CD4-positive, alpha-beta T cell (primary cell): ENCODE measurements around the gene MUC20. TPM values are rescaled to one million over a fixed set of nuclear protein-coding genes. Genes with fewer than 3 reads are reported as not detected.

Experiments
- ATAC-seq: fragments of 200-7000 bp; cut with Tn5 transposase; one replicate; pipeline ENCODE4 v1.10.0; 2022; ENCODE audit warnings: mild to moderate bottlenecking; ENCODE audit not compliant: poor library complexity
- CTCF ChIA-PET: fragments of 350-600 bp; sonication (Branson Sonifier 250); formaldehyde crosslinking; loops from one replicate; lab custom pipeline; 2021; ENCODE audit warnings: antibody characterized with exemption, inconsistent platforms; lab: Charles Lee
- POLR2A ChIA-PET: fragments of 350-600 bp; sonication (Branson Sonifier 250); formaldehyde crosslinking; loops from one replicate; lab custom pipeline; 2021; ENCODE audit warnings: antibody characterized with exemption, inconsistent platforms; lab: Charles Lee
- DNase-seq, 14 experiments: peaks; one replicate each; pipeline ENCODE4 v3.0.0-alpha.2; 2013 to 2020; ENCODE audit warnings: mixed read lengths in 2 of 14
- H3K27ac ChIP-seq, 2 donors: one replicate each; pipeline versions ENCODE4 v1.5.1 to v1.7.0; 2013; ENCODE audit warnings: low read length in 2 of 2, low read depth in 1 of 2, mild to moderate bottlenecking in 1 of 2
- H3K27me3 ChIP-seq, 2 experiments: 1 replicate in 1 of 2; 2 replicates in 1 of 2; pipeline versions ENCODE4 v1.6.1 to v1.7.0; 2013; ENCODE audit warnings: low read length in 2 of 2, control low read depth in 1 of 2, mild to moderate bottlenecking in 1 of 2, moderate library complexity in 1 of 2; ENCODE audit not compliant: insufficient read depth in 2 of 2, control insufficient read depth in 1 of 2
- H3K36me3 ChIP-seq: one replicate; pipeline ENCODE4 v1.6.1; 2013; ENCODE audit warnings: low read length, control low read depth; ENCODE audit not compliant: insufficient read depth
- H3K4me1 ChIP-seq: one replicate; pipeline ENCODE4 v1.6.1; 2013; ENCODE audit warnings: low read length, control low read depth; ENCODE audit not compliant: insufficient read depth
- H3K4me3 ChIP-seq: one replicate; pipeline ENCODE4 v1.5.1; 2013; ENCODE audit warnings: mild to moderate bottlenecking, low read length, moderate library complexity
- H3K9me3 ChIP-seq, 2 experiments: 1 replicate in 1 of 2; 2 replicates in 1 of 2; pipeline versions ENCODE4 v1.6.1 to v1.7.0; 2013; ENCODE audit warnings: low read length in 2 of 2, mild to moderate bottlenecking in 2 of 2, control low read depth in 1 of 2, moderate library complexity in 1 of 2; ENCODE audit not compliant: control insufficient read depth in 1 of 2, insufficient read depth in 1 of 2
- H3K27ac Mint-ChIP-seq: one replicate; pipeline ENCODE4 v1.8.0; 2020; ENCODE audit warnings: mixed read lengths
- H3K27me3 Mint-ChIP-seq: one replicate; pipeline ENCODE4 v1.8.0; 2021; ENCODE audit warnings: mixed read lengths
- H3K36me3 Mint-ChIP-seq: one replicate; pipeline ENCODE4 v1.8.0; 2021; ENCODE audit warnings: low read depth, mixed read lengths
- H3K4me1 Mint-ChIP-seq: one replicate; pipeline ENCODE4 v1.8.0; 2021; ENCODE audit warnings: low read depth, mixed read lengths
- H3K4me3 Mint-ChIP-seq: one replicate; pipeline ENCODE4 v1.8.0; 2020; ENCODE audit warnings: mild to moderate bottlenecking, mixed read lengths
- H3K9me3 Mint-ChIP-seq: one replicate; pipeline ENCODE4 v1.8.0; 2020; ENCODE audit warnings: mixed read lengths
- intact Hi-C, 2 experiments: fragments of 100-400 bp; cut with DNase I in 1 of 2; cut with micrococcal nuclease in 1 of 2; formaldehyde crosslinking; loops; one replicate each; pipeline versions ENCODE4 v1.15.1 to v1.9.0; 2023 to 2025; cut with DNase I, micrococcal nuclease
- total RNA-seq, 174 experiments: library from RNA in 2 of 174; stranded (reverse) in 2 of 174; gene quantifications; one replicate each; pipeline ENCODE4 v1.2.3 and lab custom pipeline; 2021 to 2026
- TF ChIP-seq, protein P1 (sequence below): fragments of 200-600 bp; IDR thresholded peaks from one replicate; pipeline ENCODE4 v1.8.0; 2022; ENCODE audit warnings: antibody characterized with exemption, mild to moderate bottlenecking

Gene MUC20
- total RNA-seq, 2 experiments from 2014 or later = 3.9 to 4.1 TPM

DNA sequence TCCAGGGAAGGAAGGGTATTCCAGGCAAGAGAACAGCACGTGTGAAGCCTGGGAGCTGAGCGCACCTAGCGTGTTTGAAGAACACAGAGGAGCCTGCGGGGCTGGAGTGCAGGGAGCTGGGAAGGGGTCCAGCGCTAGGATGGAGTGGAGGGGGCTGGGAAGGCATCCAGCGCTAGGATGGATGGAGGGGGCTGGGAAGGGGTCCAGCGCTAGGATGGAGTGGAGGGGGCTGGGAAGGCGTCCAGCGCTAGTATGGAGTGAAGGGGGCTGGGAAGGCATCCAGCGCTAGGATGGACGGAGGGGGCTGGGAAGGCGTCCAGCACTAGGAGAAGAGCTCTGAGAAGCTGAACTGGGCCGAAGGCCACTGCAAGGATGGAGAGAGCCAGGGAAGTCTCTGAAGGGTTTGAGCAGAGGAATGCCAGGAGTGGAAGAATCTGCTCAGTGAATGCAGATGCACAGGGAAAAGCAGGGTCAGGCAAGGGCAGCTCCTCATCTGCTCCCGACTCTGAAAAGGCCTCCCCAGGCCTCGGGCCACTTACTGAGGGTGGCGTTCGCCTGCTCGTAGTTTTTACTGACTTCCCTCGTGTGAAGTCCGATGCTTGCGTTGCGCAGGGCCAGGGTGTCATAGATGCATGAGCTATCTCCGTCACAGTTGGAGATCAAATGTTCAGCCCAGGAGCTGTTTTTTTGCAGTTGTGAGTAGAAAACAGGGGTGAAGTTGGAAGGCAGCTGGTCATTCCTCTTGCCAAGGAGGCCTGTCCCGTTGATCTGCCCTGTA, 39.8 kb downstream of the MUC20 start:
- peaks cover 10 to 19% of the 10 kb centered on the region in 2 experiments for H3K27me3 ChIP-seq
- CTCF ChIA-PET = no interaction called here

DNA sequence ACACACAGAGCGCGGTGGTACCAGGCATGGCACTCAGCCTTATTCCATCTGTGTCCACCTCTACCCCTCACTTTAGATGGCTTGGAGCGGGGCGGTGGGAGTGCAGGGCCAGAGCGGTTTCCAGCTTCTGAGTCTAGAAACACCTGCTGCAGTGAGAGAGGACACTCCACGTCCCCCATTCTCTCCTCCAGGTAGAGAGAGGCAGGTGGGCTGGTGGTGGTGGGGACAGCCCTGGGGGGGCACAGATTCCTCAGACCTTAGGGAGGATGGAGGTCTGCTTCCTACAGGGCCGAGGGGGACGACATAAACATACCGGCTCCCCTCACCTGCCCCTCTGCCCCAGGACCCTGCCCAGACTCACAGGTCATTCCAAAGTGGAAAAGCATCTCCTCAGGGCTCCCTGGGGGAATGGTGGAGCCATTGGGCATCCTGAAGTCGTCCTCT, 40.4 kb downstream of the MUC20 start:
- no peaks in the 10 kb centered on the region for H3K36me3 Mint-ChIP-seq
- H3K4me3 ChIP-seq = no peak overlapping the region
- intact Hi-C loops = no loop called here
- peaks cover 47% of the 10 kb centered on the region for H3K27me3 Mint-ChIP-seq
- POLR2A ChIA-PET = no interaction called here
- no peaks in the 10 kb centered on the region for H3K36me3 ChIP-seq
- H3K4me1 ChIP-seq = peaks cover 18% of the 10 kb centered on the region
- TF ChIP-seq, protein P1, sequence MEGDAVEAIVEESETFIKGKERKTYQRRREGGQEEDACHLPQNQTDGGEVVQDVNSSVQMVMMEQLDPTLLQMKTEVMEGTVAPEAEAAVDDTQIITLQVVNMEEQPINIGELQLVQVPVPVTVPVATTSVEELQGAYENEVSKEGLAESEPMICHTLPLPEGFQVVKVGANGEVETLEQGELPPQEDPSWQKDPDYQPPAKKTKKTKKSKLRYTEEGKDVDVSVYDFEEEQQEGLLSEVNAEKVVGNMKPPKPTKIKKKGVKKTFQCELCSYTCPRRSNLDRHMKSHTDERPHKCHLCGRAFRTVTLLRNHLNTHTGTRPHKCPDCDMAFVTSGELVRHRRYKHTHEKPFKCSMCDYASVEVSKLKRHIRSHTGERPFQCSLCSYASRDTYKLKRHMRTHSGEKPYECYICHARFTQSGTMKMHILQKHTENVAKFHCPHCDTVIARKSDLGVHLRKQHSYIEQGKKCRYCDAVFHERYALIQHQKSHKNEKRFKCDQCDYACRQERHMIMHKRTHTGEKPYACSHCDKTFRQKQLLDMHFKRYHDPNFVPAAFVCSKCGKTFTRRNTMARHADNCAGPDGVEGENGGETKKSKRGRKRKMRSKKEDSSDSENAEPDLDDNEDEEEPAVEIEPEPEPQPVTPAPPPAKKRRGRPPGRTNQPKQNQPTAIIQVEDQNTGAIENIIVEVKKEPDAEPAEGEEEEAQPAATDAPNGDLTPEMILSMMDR = no peak
- ATAC-seq (no peak), DNase-seq (no peak)
- H3K9me3 Mint-ChIP-seq = no peaks in the 10 kb centered on the region
- peaks cover 10 to 19% of the 10 kb centered on the region in 2 experiments for H3K27me3 ChIP-seq
- H3K27ac ChIP-seq = no peak overlapping the region
- H3K4me1 Mint-ChIP-seq = no peaks in the 10 kb centered on the region
- H3K27ac Mint-ChIP-seq = no peak overlapping the region
- peaks cover 0 to 15% of the 10 kb centered on the region in 2 experiments for H3K9me3 ChIP-seq
- CTCF ChIA-PET = no interaction called here
- H3K4me3 Mint-ChIP-seq = no peak overlapping the region

More for the DNA sequence above, 39.8 kb downstream of the MUC20 start:
- H3K4me1 ChIP-seq = peaks cover 21% of the 10 kb centered on the region
- no peak overlapping the region for H3K27ac Mint-ChIP-seq
- H3K9me3 Mint-ChIP-seq = no peaks in the 10 kb centered on the region
- DNase-seq (no peak), ATAC-seq (no peak)
- no peak overlapping the region for H3K4me3 Mint-ChIP-seq
- POLR2A ChIA-PET = no interaction called here
- H3K9me3 ChIP-seq = peaks cover 0 to 15% of the 10 kb centered on the region in 2 experiments
- H3K36me3 ChIP-seq = no peaks in the 10 kb centered on the region
- H3K36me3 Mint-ChIP-seq = no peaks in the 10 kb centered on the region
- no peaks in the 10 kb centered on the region for H3K4me1 Mint-ChIP-seq
- no peak overlapping the region for H3K27ac ChIP-seq
- H3K27me3 Mint-ChIP-seq = peaks cover 47% of the 10 kb centered on the region
- TF ChIP-seq, protein P1 = no peak
- intact Hi-C loops = no loop called here
- no peak overlapping the region for H3K4me3 ChIP-seq

DNA sequence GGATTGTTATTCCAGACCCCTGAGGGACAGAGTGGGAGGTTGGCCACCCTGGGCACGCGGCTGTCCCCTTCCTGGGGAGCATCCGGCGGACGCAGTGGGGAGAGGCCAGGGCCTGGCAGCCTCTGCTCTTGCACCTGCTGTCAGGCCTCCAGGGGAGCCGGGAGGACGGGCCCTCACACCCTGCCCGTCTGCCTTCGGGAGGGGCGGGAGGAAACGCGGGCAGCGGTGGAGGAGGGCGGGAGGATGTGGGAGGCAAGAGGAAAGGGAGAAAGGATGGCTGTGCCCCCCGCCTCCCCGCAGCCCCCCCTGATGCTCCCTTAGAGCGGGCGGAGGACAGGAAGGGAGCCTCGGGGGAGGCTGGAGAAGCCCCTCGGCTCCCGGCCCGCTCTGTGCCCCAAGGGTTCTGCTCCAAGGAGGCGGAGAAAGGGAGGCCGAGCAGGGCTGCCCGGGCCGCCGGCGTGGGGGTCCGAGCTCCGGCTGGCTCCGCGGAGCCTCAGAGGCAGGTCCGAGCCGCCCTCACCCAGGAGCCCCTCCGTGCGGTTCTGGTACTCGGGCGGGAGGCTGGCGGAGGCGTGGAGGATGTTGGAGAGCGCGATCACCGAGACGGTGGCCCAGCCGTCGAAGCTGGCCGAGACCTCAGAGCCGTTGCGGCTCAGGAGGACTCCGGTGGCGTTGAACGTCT, 40.9 kb downstream of the MUC20 start:
- TF ChIP-seq, protein P1 = no peak
- H3K9me3 Mint-ChIP-seq = no peaks in the 10 kb centered on the region
- H3K27me3 Mint-ChIP-seq = peaks cover 47% of the 10 kb centered on the region
- no peak overlapping the region for H3K27ac Mint-ChIP-seq
- Histone ChIP-seq H3K4me1 (peaks cover 14% of the 10 kb centered on the region), H3K27ac (no peak overlapping the region), H3K36me3 (no peaks in the 10 kb centered on the region), H3K9me3 (peaks cover 0 to 15% of the 10 kb centered on the region in 2 experiments), H3K4me3 (no peak overlapping the region), H3K27me3 (peaks cover 10 to 19% of the 10 kb centered on the region in 2 experiments)
- no peak overlapping the region for H3K4me3 Mint-ChIP-seq
- H3K4me1 Mint-ChIP-seq = no peaks in the 10 kb centered on the region
- POLR2A ChIA-PET = no interaction called here
- no peak for DNase-seq
- CTCF ChIA-PET = no interaction called here
- intact Hi-C loops = no loop called here
- no peaks in the 10 kb centered on the region for H3K36me3 Mint-ChIP-seq
- no peak for ATAC-seq
